Loucy (cell line): ENCODE data around the gene TC2N.

ENCODE experiments used
- EZH2phosphoT487 ChIP-seq: fragments of 200-600 bp; IDR thresholded peaks from 2 replicates; pipeline ENCODE4 v1.6.1; 2018; ENCODE audit warnings: antibody characterized with exemption, mild to moderate bottlenecking, moderate library complexity, borderline replicate concordance
- TF ChIP-seq, protein P1 (sequence below): fragments of 200-600 bp; sonication (generic); conservative IDR thresholded peaks from 2 replicates; pipeline ENCODE4 v1.5.1; 2014; ENCODE audit warnings: mild to moderate bottlenecking, antibody characterized with exemption, low read length

DNA sequence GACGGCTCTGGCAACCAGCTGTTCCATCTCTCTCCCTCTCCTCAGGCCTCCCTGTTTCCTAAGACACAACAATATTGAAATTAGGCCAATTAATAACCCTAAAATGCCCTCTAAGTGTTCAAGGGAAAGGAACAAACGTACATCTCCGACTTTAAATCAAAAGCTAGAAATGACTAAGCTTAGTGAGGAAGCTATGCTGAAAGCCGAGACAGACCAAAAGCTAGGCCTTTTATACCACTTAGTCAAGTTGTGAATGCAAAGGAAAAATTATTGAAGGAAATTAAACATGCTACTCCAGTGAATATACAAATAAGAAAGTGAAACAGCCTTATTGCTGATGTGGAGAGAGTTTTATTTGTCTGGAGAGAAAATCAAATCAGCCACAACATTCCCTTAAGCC lies 73.6 kb downstream of the TC2N start:
- TF ChIP-seq, protein P1, sequence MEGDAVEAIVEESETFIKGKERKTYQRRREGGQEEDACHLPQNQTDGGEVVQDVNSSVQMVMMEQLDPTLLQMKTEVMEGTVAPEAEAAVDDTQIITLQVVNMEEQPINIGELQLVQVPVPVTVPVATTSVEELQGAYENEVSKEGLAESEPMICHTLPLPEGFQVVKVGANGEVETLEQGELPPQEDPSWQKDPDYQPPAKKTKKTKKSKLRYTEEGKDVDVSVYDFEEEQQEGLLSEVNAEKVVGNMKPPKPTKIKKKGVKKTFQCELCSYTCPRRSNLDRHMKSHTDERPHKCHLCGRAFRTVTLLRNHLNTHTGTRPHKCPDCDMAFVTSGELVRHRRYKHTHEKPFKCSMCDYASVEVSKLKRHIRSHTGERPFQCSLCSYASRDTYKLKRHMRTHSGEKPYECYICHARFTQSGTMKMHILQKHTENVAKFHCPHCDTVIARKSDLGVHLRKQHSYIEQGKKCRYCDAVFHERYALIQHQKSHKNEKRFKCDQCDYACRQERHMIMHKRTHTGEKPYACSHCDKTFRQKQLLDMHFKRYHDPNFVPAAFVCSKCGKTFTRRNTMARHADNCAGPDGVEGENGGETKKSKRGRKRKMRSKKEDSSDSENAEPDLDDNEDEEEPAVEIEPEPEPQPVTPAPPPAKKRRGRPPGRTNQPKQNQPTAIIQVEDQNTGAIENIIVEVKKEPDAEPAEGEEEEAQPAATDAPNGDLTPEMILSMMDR = no peak
- TF ChIP-seq EZH2phosphoT487 = no peak
